Measurements from ENCODE around the gene ARAP1. TPM values are rescaled to one million over a fixed set of nuclear protein-coding genes. Genes with fewer than 3 reads are reported as not detected.

The ARAP1 gene
- total and polyA plus RNA-seq, 7 experiments from 2014 or later: 30.4 to 317 (median 132) TPM

DNA sequence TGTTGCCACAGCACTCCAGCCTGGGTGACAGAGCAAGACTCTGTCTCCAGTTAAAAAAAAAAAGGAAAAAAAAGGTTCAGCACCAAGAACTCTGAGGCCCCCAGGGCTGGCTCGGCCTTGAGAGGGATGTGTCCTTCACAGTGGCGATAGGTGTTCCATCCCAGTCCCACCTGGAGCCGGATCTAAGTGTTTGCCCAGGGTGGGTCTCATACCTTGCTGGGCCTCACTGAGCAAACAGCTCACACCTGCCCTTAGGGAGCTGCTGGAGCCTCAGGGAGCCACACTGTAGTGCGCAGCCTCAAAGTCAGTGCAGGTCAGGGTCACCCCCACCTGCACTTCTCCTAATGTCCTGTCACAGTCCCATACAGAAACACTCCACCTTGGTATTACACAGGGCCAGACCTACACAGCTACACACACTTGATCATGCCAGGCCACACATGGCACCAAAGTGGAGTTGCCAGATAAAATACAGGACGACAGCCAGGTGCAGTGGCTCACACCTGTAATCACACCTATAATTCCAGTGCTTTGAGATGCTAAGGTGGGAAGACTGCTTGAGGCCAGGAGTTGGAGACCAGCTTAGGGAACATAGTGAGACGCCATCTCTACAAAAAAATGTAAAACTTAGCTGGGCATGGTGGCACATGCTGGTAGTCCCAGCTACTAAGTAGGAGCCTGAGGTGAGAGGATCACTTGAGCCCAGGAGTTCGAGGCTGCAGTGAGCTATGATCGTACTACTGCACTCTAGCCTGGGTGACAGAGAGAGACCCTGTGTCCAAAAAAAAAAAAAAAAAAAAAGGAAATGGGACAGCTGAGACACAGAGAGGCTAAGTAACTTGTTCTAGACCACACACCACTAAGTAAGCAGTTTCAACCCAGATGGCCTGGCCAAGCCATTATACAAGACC lies 34.4 kb upstream of the ARAP1 start:
- Histone ChIP-seq H3K4me3 (ENCODE audit: low read length) (no peak overlapping the region), H3K9me3 (ENCODE audit: control insufficient read depth in 2 of 3, low read length in 3 of 3) (no peaks in the 10 kb centered on the region), H3K4me1 (ENCODE audit: control insufficient read depth in 2 of 2, insufficient read depth in 2 of 2, low read length in 2 of 2) (peaks cover 4 to 7% of the 10 kb centered on the region in 2 donors), H3K27me3 (ENCODE audit: control insufficient read depth in 2 of 2, insufficient read depth in 2 of 2, low read length in 2 of 2) (no peaks in the 10 kb centered on the region), H3K36me3 (ENCODE audit: control insufficient read depth in 2 of 3, insufficient read depth in 3 of 3, low read length in 3 of 3) (no peaks in the 10 kb centered on the region), H3K27ac (ENCODE audit: low read depth, low read length) (no peak overlapping the region)
- Mint-ChIP-seq H3K27ac (peak overlapping the region in 1 of 9 donors; percentile 55), H3K9me3 (no peaks in the 10 kb centered on the region), H3K4me1 (peaks cover 13 to 30% (median 19%) of the 10 kb centered on the region in 7 donors), H3K4me3 (no peak overlapping the region), H3K27me3 (no peaks in the 10 kb centered on the region), H3K36me3 (no peaks in the 10 kb centered on the region)
- no peak for DNase-seq
- no peak for ATAC-seq
- intact Hi-C loops (cut with micrococcal nuclease): no loop called here
- ChIA-PET POLR2A (interaction anchor here (0.6 to 1.1 kb wide), 3 partner anchors 27 to 52 kb away, joined by 3 to 4 read pairs (median 3); no protein-coding TSS in a partner anchor), CTCF (interaction anchor here (0.6 to 1.7 kb wide), 4 partner anchors 14 to 354 kb away, joined by 3 to 7 read pairs (median 4); no protein-coding TSS in a partner anchor)

DNA sequence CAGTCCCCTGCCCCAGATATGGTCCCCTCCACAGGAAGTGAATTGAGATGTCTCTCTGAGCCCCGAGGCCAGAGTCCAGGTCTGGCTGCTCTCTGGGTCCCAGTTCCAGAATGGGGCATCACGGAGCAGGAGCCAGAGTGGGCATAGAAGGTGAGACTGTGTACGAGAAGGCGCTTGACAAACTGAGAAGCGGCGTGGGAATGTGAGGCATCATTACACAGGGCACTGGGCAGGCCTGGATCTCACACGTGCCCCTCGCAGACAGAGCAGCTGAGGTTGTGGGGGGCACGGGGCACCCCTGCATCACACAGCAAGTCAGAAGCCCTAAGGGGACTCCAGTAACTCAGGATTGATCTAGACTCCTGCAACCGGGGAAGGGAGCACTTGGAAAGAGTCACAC lies 32.5 kb upstream of the ARAP1 start:
- peaks cover 0 to 2% (median 0%) of the 10 kb centered on the region in 5 donors for H3K27me3 Mint-ChIP-seq
- H3K36me3 Mint-ChIP-seq: peaks cover 0 to 2% (median 0%) of the 10 kb centered on the region in 5 donors
- no peak for DNase-seq
- Histone ChIP-seq H3K36me3 (ENCODE audit: control insufficient read depth in 2 of 3, insufficient read depth in 3 of 3, low read length in 3 of 3) (no peaks in the 10 kb centered on the region), H3K4me3 (ENCODE audit: low read length) (no peak overlapping the region), H3K27ac (ENCODE audit: low read depth, low read length) (no peak overlapping the region), H3K9me3 (ENCODE audit: control insufficient read depth in 2 of 3, low read length in 3 of 3) (no peaks in the 10 kb centered on the region), H3K4me1 (ENCODE audit: control insufficient read depth in 2 of 2, insufficient read depth in 2 of 2, low read length in 2 of 2) (peaks cover 7 to 14% of the 10 kb centered on the region in 2 donors), H3K27me3 (ENCODE audit: control insufficient read depth in 2 of 2, insufficient read depth in 2 of 2, low read length in 2 of 2) (no peaks in the 10 kb centered on the region)
- H3K4me1 Mint-ChIP-seq: peaks cover 17 to 28% (median 22%) of the 10 kb centered on the region in 7 donors
- intact Hi-C loops (cut with micrococcal nuclease): no loop called here
- ChIA-PET CTCF (no interaction called here), POLR2A (no interaction called here)
- no peak overlapping the region for H3K4me3 Mint-ChIP-seq
- no peak for ATAC-seq
- H3K9me3 Mint-ChIP-seq: no peaks in the 10 kb centered on the region
- H3K27ac Mint-ChIP-seq: peak overlapping the region in 1 of 9 donors; percentile 62

DNA sequence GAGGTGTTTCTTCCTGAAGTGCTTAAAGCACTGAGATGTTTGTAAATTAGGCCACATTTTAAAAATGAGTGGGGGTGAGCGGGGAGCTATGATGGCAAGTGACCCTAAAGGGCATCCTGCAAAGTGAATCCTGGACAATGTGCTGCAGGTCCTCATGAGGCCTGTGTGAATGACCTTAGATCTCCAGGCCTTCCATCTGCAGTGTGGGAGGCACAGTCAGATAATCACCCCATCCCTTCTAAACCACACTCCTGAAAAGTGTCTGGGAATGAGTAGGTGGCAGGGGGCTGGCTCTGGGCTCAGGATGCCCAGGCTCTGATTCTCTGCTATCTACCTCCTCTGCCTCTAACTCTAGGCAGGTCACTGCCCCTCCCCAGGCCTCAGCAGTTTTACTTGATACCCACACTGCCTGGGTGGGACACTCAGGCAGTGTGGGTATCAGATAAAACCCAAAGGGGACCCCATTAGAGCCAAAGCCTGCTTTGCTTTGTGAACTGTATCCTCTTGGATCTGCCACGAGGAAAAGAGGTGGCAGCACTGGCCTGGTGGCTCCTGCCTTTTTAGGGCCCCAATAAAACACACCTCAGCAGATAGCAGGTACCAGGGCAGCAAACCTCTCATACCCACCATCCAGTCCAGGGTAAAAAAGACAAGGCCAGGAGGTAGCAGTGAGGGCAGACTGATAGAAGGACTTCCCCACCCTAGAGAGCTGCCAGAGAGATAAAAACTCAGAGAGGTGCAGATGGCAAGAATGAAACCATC lies 31.1 kb upstream of the ARAP1 start:
- Histone ChIP-seq H3K9me3 (ENCODE audit: control insufficient read depth in 2 of 3, low read length in 3 of 3) (no peaks in the 10 kb centered on the region), H3K4me3 (ENCODE audit: low read length) (no peak overlapping the region), H3K27me3 (ENCODE audit: control insufficient read depth in 2 of 2, insufficient read depth in 2 of 2, low read length in 2 of 2) (no peaks in the 10 kb centered on the region), H3K27ac (ENCODE audit: low read depth, low read length) (no peak overlapping the region), H3K4me1 (ENCODE audit: control insufficient read depth in 2 of 2, insufficient read depth in 2 of 2, low read length in 2 of 2) (peaks cover 7 to 14% of the 10 kb centered on the region in 2 donors), H3K36me3 (ENCODE audit: control insufficient read depth in 2 of 3, insufficient read depth in 3 of 3, low read length in 3 of 3) (no peaks in the 10 kb centered on the region)
- Mint-ChIP-seq H3K36me3 (peaks cover 0 to 4% (median 0%) of the 10 kb centered on the region in 5 donors), H3K27ac (peak overlapping the region in 6 of 9 donors; percentile 14 to 84 (median 32)), H3K4me3 (peak overlapping the region in 9 of 10 donors; percentile 8 to 89 (median 82)), H3K4me1 (peaks cover 23 to 36% (median 27%) of the 10 kb centered on the region in 7 donors), H3K27me3 (peaks cover 0 to 6% (median 0%) of the 10 kb centered on the region in 5 donors), H3K9me3 (no peaks in the 10 kb centered on the region)
- DNase-seq (no peak), ATAC-seq (no peak)
- intact Hi-C loops (cut with micrococcal nuclease): no loop called here
- ChIA-PET CTCF (interaction anchor here (0.9 to 1.8 kb wide), 4 partner anchors 9 to 552 kb away, joined by 3 to 10 read pairs (median 6); partner anchors contain the start of gene STARD10), POLR2A (interaction anchor here (2.3 to 2.7 kb wide), 2 partner anchors 10 to 60 kb away, joined by 15 to 16 read pairs; no protein-coding TSS in a partner anchor)

DNA sequence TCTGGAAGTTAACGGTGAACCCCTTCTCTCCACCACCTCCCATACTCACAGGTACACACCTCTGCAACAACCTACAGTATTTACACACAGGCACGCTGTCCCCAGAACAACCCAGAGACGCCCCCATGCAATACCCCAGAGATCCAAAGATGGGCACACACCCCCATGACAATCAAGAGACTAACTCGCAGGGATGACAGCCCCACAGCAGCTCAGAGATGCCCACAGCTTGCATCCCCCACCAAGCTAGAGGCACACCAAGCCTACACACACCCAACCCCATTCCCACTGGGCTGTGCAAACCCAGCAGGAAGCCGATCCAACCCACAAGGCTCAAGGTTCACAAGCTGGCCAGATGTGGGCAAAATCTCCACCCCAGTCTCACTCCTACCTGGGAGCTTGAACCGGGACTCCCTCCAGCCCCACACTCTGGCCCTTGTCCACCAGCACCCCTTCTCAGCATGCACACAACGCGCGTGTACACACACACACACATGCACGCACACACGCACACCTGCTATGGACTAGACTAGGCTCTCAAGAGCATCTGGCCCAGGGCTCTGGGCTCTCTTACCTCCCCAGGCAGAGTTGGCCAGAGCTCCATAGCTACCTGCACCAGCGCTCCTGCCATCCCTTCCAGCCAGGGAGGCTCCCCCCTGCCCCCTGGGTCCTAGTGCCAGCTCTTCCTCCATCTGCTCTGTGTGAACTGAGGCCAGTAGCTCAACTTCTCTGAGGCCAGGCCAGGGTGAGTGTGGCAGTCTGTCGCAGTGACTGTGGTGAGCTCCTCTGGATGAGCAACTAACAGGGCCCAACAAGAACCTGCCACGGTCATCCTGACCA lies 30.1 kb upstream of the ARAP1 start:
- H3K36me3 ChIP-seq (ENCODE audit: control insufficient read depth in 2 of 3, insufficient read depth in 3 of 3, low read length in 3 of 3): no peaks in the 10 kb centered on the region
- peak overlapping the region; percentile 49 for H3K4me3 ChIP-seq (ENCODE audit: low read length)
- intact Hi-C loops (cut with micrococcal nuclease): loop anchor here in 1 of 2 donors (1.0 kb wide), 1 partner anchor 31 kb away; no protein-coding TSS in a partner anchor
- Mint-ChIP-seq H3K36me3 (peaks cover 0 to 4% (median 0%) of the 10 kb centered on the region in 5 donors), H3K4me1 (peaks cover 22 to 29% (median 26%) of the 10 kb centered on the region in 7 donors), H3K4me3 (peak overlapping the region; percentile 73 to 89 (median 84)), H3K27me3 (peaks cover 0 to 6% (median 0%) of the 10 kb centered on the region in 5 donors), H3K9me3 (no peaks in the 10 kb centered on the region), H3K27ac (peak overlapping the region; percentile 23 to 84 (median 62))
- H3K9me3 ChIP-seq (ENCODE audit: control insufficient read depth in 2 of 3, low read length in 3 of 3): no peaks in the 10 kb centered on the region
- H3K27ac ChIP-seq (ENCODE audit: low read depth, low read length): peak overlapping the region; percentile 50
- ChIA-PET CTCF (interaction anchor here (0.6 to 1.8 kb wide), 7 partner anchors 10 to 553 kb away, joined by 3 to 10 read pairs (median 3); partner anchors contain the start of genes CLPB and STARD10), POLR2A (interaction anchor here (1.1 to 2.7 kb wide), 3 partner anchors 11 to 59 kb away, joined by 6 to 16 read pairs (median 15); partner anchors contain the start of gene STARD10)
- H3K27me3 ChIP-seq (ENCODE audit: control insufficient read depth in 2 of 2, insufficient read depth in 2 of 2, low read length in 2 of 2): no peaks in the 10 kb centered on the region
- DNase-seq (no peak), ATAC-seq (peak; percentile 23)
- peaks cover 7 to 14% of the 10 kb centered on the region in 2 donors for H3K4me1 ChIP-seq (ENCODE audit: control insufficient read depth in 2 of 2, insufficient read depth in 2 of 2, low read length in 2 of 2)

DNA sequence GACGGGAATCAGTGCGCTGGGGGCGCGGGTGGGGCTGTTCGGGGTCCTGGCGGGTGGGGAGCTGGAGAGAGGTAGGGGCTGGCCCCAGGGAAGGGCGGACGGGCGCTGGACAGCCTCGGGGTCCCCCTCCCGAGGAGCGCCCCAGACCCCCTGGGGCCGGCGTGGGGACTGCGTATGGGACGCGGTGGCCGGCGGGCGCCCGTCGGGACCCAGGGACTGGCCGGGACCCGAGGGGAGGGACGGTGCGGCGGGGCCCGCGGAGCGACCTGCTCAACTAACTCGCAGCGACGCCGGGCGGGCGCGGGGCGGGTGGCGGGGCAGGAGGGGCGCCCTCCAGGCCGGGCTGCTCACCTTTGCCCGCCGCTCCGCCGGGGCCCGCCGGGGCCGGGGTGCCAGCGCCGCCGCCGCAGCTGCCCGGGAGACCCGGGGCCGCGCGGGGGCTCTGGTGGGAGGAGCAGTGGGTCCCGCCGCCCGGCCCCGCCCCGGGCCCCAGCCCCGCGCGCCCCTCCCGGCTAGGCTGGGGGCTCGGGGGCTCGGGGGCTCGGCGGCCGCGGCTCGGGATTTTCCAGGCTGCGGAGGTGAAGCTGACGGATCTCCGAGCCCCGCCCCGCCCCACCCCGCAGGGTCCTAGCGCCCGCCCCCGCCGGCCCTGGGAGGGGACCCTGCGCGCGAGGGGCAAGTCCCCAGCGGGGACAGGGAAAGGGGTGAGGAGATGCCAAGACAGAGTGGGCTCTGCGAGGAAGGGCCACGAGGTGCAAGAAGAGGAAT lies 29.3 kb upstream of the ARAP1 start:
- POLR2A ChIA-PET: interaction anchor here (1.1 to 2.7 kb wide), 3 partner anchors 11 to 59 kb away, joined by 6 to 16 read pairs (median 15); partner anchors contain the start of gene STARD10
- H3K36me3 ChIP-seq (ENCODE audit: control insufficient read depth in 2 of 3, insufficient read depth in 3 of 3, low read length in 3 of 3): no peaks in the 10 kb centered on the region
- H3K9me3 ChIP-seq (ENCODE audit: control insufficient read depth in 2 of 3, low read length in 3 of 3): no peaks in the 10 kb centered on the region
- peak overlapping the region; percentile 71 for H3K27ac ChIP-seq (ENCODE audit: low read depth, low read length)
- Mint-ChIP-seq H3K4me3 (peak overlapping the region; percentile 73 to 89 (median 84)), H3K27ac (peak overlapping the region in 8 of 9 donors; percentile 11 to 84 (median 68)), H3K36me3 (peaks cover 0 to 4% (median 0%) of the 10 kb centered on the region in 5 donors), H3K9me3 (no peaks in the 10 kb centered on the region), H3K4me1 (peaks cover 23 to 34% (median 27%) of the 10 kb centered on the region in 7 donors), H3K27me3 (peaks cover 0 to 6% (median 0%) of the 10 kb centered on the region in 5 donors)
- CTCF ChIA-PET: interaction anchor here (0.5 to 1.8 kb wide), 6 partner anchors 11 to 347 kb away, joined by 3 to 10 read pairs (median 4); partner anchors contain the start of genes CLPB and STARD10
- peak; percentile 92 for ATAC-seq
- H3K27me3 ChIP-seq (ENCODE audit: control insufficient read depth in 2 of 2, insufficient read depth in 2 of 2, low read length in 2 of 2): no peaks in the 10 kb centered on the region
- intact Hi-C loops (cut with micrococcal nuclease): loop anchor here (1.0 to 2.0 kb wide), 5 partner anchors 12 to 33 kb away; partner anchors contain the start of genes ARAP1 (in 2 of the 2) and ATG16L2 (in 1 of the 2)
- H3K4me3 ChIP-seq (ENCODE audit: low read length): peak overlapping the region; percentile 52
- DNase-seq: peak; percentile 39 to 68 (median 49)
- peaks cover 7 to 14% of the 10 kb centered on the region in 2 donors for H3K4me1 ChIP-seq (ENCODE audit: control insufficient read depth in 2 of 2, insufficient read depth in 2 of 2, low read length in 2 of 2)
